HFFc6 (cell line): ENCODE measurements around the gene CLPTM1L. TPM values are rescaled to one million over a fixed set of nuclear protein-coding genes. Genes with fewer than 3 reads are reported as not detected.

Source experiments
- DNase-seq: peaks from one replicate; pipeline ENCODE4 v3.0.0-alpha.2; 2018
- H3K27ac Mint-ChIP-seq: 2 replicates; pipeline ENCODE4 v1.8.0; 2020; ENCODE audit warnings: mild to moderate bottlenecking, mixed read lengths
- H3K27me3 Mint-ChIP-seq: 2 replicates; pipeline ENCODE4 v1.8.0; 2021; ENCODE audit warnings: mild to moderate bottlenecking, moderate library complexity, mixed read lengths; ENCODE audit not compliant: insufficient read depth
- H3K36me3 Mint-ChIP-seq: 2 replicates; pipeline ENCODE4 v1.8.0; 2021; ENCODE audit warnings: low read depth, mixed read lengths
- H3K4me1 Mint-ChIP-seq: 2 replicates; pipeline ENCODE4 v1.8.0; 2020; ENCODE audit warnings: low read depth, mixed read lengths
- H3K4me3 Mint-ChIP-seq: 2 replicates; pipeline ENCODE4 v1.8.0; 2020; ENCODE audit warnings: mild to moderate bottlenecking, moderate library complexity, mixed read lengths
- H3K9me3 Mint-ChIP-seq: 2 replicates; pipeline ENCODE4 v1.8.0; 2020; ENCODE audit warnings: mild to moderate bottlenecking, mixed read lengths
- total RNA-seq, 6 experiments: library from RNA; stranded (reverse); fragmentation: NEBNext Ultra II Directional; extraction: Animal tissue kit (Norgen Biotek cat#: 25700); gene quantifications; 2 replicates in 1 of 6; 3 replicates in 5 of 6; pipeline ENCODE4 v1.2.3, GENCODE V29; 2021
- TF ChIP-seq, protein P1 (sequence below): fragments of 200-600 bp; sonication (generic); IDR thresholded peaks from 2 replicates; pipeline ENCODE4 v1.5.0; 2021; ENCODE audit warnings: antibody characterized with exemption, mild to moderate bottlenecking

CLPTM1L gene
- total RNA-seq, 6 experiments from 2014 or later = 119 to 164 (median 143) TPM

DNA sequence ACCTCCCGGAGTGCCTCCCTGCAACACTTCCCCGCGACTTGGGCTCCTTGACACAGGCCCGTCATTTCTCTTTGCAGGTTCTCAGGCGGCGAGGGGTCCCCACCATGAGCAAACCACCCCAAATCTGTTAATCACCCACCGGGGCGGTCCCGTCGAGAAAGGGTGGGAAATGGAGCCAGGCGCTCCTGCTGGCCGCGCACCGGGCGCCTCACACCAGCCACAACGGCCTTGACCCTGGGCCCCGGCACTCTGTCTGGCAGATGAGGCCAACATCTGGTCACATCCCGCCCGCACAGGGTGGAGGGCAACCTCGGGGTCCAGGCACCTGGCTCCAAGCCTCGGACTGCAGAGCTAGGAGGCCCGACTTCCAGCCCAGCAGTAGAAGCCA, 49.3 kb downstream of the CLPTM1L start:
- Mint-ChIP-seq H3K27me3 (peaks cover 24% of the 10 kb centered on the region), H3K4me3 (no peak overlapping the region)

DNA sequence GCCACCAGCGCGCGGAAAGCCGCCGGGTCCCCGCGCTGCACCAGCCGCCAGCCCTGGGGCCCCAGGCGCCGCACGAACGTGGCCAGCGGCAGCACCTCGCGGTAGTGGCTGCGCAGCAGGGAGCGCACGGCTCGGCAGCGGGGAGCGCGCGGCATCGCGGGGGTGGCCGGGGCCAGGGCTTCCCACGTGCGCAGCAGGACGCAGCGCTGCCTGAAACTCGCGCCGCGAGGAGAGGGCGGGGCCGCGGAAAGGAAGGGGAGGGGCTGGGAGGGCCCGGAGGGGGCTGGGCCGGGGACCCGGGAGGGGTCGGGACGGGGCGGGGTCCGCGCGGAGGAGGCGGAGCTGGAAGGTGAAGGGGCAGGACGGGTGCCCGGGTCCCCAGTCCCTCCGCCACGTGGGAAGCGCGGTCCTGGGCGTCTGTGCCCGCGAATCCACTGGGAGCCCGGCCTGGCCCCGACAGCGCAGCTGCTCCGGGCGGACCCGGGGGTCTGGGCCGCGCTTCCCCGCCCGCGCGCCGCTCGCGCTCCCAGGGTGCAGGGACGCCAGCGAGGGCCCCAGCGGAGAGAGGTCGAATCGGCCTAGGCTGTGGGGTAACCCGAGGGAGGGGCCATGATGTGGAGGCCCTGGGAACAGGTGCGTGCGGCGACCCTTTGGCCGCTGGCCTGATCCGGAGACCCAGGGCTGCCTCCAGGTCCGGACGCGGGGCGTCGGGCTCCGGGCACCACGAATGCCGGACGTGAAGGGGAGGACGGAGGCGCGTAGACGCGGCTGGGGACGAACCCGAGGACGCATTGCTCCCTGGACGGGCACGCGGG, 49.9 kb downstream of the CLPTM1L start, which contains the start of gene TERT:
TERT (minus strand) TSS at position 234 of the 815 bp plus-strand sequence; CDS start at position 155, 79 bp downstream.
- H3K27me3 Mint-ChIP-seq = peaks cover 24% of the 10 kb centered on the region
- peak; percentile 47 for DNase-seq
- peaks cover 19% of the 10 kb centered on the region for H3K9me3 Mint-ChIP-seq
- peak within 1 kb of the TSS; percentile 86 for H3K4me3 Mint-ChIP-seq
- H3K4me1 Mint-ChIP-seq = no peaks in the 10 kb centered on the region
- H3K27ac Mint-ChIP-seq = peak within 1 kb of the TSS; percentile 87; the same call in 1 of the 2 replicates
- TF ChIP-seq, protein P1, sequence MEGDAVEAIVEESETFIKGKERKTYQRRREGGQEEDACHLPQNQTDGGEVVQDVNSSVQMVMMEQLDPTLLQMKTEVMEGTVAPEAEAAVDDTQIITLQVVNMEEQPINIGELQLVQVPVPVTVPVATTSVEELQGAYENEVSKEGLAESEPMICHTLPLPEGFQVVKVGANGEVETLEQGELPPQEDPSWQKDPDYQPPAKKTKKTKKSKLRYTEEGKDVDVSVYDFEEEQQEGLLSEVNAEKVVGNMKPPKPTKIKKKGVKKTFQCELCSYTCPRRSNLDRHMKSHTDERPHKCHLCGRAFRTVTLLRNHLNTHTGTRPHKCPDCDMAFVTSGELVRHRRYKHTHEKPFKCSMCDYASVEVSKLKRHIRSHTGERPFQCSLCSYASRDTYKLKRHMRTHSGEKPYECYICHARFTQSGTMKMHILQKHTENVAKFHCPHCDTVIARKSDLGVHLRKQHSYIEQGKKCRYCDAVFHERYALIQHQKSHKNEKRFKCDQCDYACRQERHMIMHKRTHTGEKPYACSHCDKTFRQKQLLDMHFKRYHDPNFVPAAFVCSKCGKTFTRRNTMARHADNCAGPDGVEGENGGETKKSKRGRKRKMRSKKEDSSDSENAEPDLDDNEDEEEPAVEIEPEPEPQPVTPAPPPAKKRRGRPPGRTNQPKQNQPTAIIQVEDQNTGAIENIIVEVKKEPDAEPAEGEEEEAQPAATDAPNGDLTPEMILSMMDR = no peak
- no peaks in the 10 kb centered on the region for H3K36me3 Mint-ChIP-seq

More for the DNA sequence above, 49.3 kb downstream of the CLPTM1L start:
- Mint-ChIP-seq H3K4me1 (no peaks in the 10 kb centered on the region), H3K27ac (no peak overlapping the region), H3K36me3 (no peaks in the 10 kb centered on the region), H3K9me3 (peaks cover 19% of the 10 kb centered on the region)
- TF ChIP-seq, protein P1 = no peak
- no peak for DNase-seq

DNA sequence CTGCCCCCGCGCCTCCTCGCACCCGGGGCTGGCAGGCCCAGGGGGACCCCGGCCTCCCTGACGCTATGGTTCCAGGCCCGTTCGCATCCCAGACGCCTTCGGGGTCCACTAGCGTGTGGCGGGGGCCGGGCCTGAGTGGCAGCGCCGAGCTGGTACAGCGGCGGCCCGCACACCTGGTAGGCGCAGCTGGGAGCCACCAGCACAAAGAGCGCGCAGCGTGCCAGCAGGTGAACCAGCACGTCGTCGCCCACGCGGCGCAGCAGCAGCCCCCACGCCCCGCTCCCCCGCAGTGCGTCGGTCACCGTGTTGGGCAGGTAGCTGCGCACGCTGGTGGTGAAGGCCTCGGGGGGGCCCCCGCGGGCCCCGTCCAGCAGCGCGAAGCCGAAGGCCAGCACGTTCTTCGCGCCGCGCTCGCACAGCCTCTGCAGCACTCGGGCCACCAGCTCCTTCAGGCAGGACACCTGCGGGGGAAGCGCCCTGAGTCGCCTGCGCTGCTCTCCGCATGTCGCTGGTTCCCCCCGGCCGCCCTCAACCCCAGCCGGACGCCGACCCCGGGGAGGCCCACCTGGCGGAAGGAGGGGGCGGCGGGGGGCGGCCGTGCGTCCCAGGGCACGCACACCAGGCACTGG, 50.6 kb downstream of the CLPTM1L start:
- Mint-ChIP-seq H3K4me3 (peak overlapping the region; percentile 49), H3K36me3 (no peaks in the 10 kb centered on the region), H3K27me3 (peaks cover 17% of the 10 kb centered on the region), H3K27ac (no peak overlapping the region), H3K9me3 (peaks cover 19% of the 10 kb centered on the region), H3K4me1 (no peaks in the 10 kb centered on the region)
- DNase-seq = peak; percentile 37
- TF ChIP-seq, protein P1 = no peak; the same call in 1 of the 2 replicates

DNA sequence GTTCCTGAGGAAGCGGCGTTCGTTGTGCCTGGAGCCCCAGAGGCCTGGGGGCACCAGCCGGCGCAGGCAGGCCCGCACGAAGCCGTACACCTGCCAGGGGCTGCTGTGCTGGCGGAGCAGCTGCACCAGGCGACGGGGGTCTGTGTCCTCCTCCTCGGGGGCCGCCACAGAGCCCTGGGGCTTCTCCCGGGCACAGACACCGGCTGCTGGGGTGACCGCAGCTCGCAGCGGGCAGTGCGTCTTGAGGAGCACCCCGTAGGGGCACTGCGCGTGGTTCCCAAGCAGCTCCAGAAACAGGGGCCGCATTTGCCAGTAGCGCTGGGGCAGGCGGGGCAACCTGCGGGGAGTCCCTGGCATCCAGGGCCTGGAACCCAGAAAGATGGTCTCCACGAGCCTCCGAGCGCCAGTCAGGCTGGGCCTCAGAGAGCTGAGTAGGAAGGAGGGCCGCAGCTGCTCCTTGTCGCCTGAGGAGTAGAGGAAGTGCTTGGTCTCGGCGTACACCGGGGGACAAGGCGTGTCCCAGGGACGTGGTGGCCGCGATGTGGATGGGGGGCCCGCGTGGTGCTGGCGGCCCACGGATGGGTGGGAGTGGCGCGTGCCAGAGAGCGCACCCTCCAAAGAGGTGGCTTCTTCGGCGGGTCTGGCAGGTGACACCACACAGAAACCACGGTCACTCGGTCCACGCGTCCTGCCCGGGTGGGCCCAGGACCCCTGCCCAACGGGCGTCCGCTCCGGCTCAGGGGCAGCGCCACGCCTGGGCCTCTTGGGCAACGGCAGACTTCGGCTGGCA, 51.3 kb downstream of the CLPTM1L start:
- H3K36me3 Mint-ChIP-seq = peaks cover 2% of the 10 kb centered on the region; the same call in 1 of the 2 replicates
- H3K4me1 Mint-ChIP-seq = no peaks in the 10 kb centered on the region
- peak; percentile 66 for DNase-seq
- H3K4me3 Mint-ChIP-seq = peak overlapping the region; percentile 86
- H3K9me3 Mint-ChIP-seq = peaks cover 23% of the 10 kb centered on the region
- H3K27ac Mint-ChIP-seq = peak overlapping the region; percentile 87
- peaks cover 17% of the 10 kb centered on the region for H3K27me3 Mint-ChIP-seq
- TF ChIP-seq, protein P1 = no peak

DNA sequence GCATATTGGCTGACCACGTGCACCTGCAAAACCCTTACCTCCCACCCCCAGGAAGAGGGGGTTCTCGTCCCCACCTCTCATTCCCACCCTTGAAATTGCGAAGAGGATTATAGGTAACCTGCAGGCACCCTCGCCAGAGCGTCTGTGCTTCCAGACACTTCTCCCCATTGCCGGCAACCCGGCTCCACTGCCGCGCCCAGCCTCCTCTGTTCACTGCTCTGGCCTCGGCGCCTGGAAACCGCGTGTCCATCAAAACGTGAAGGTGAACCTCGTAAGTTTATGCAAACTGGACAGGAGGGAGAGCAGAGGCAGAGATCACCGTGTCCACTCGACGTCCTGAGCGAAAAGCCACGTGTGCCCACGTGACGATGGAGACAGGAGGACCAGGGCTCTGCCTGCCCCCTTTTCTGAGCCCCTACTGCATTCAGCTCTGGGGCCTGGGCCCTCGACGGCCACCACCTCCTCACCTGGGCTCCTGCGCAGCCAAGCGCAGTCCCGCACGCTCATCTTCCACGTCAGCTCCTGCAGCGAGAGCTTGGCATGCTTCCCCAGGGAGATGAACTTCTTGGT, 52.0 kb downstream of the CLPTM1L start:
- Mint-ChIP-seq H3K4me1 (no peaks in the 10 kb centered on the region), H3K4me3 (peak overlapping the region; percentile 86), H3K9me3 (peaks cover 30% of the 10 kb centered on the region), H3K36me3 (peaks cover 9% of the 10 kb centered on the region; the same call in 1 of the 2 replicates), H3K27me3 (peaks cover 21% of the 10 kb centered on the region), H3K27ac (peak overlapping the region; percentile 87)
- peak; percentile 70 for DNase-seq
- TF ChIP-seq, protein P1 = no peak
